Adrenal gland (tissue), 12 donors: Measurements from ENCODE around the gene TIMM17A. TPM values are rescaled to one million over a fixed set of nuclear protein-coding genes. Genes with fewer than 3 reads are reported as not detected.

Experiments
- DNase-seq, 7 donors: peaks; one replicate each; pipeline ENCODE4 v3.0.0-alpha.2; 2019 to 2020
- H3K27ac ChIP-seq, 5 donors: fragments of 200-600 bp; sonication (generic) in 4 of 5; 1 replicate in 3 of 5; 2 replicates in 2 of 5; pipeline versions ENCODE4 v1.5.1 to v1.8.0; 2016 to 2020; ENCODE audit warnings: mild to moderate bottlenecking in 1 of 5
- H3K27me3 ChIP-seq: fragments of 200-600 bp; 2 replicates; pipeline ENCODE4 v1.8.0; 2021
- H3K36me3 ChIP-seq, 2 donors: fragments of 200-600 bp; replicated peaks in 1 of 2; 1 replicate in 1 of 2; 2 replicates in 1 of 2; pipeline versions ENCODE4 v1.5.1 to v1.8.0; 2018 to 2022
- H3K4me1 ChIP-seq, 2 donors: fragments of 200-600 bp; replicated peaks in 1 of 2; 1 replicate in 1 of 2; 2 replicates in 1 of 2; pipeline versions ENCODE4 v1.5.1 to v1.8.0; 2018 to 2021
- H3K4me3 ChIP-seq, 4 donors: fragments of 200-600 bp; sonication (generic) in 3 of 4; one replicate each; pipeline ENCODE4 v1.5.1; 2016 to 2018
- H3K9me3 ChIP-seq, 3 donors: fragments of 200-600 bp; sonication (generic) in 1 of 3; replicated peaks in 1 of 3; 1 replicate in 2 of 3; 2 replicates in 1 of 3; pipeline versions ENCODE4 v1.5.1 to v1.8.0; 2016 to 2021
- CTCF ChIP-seq, 6 experiments: fragments of 450-650 bp in 4 of 6; fragments of 200-600 bp in 2 of 6; sonication (generic) in 1 of 6; IDR thresholded peaks; 1 replicate in 5 of 6; 2 replicates in 1 of 6; pipeline versions ENCODE4 v1.5.1 to v1.8.0; 2016 to 2021; ENCODE audit warnings: antibody characterized with exemption in 6 of 6, mild to moderate bottlenecking in 2 of 6, moderate library complexity in 1 of 6
- POLR2A ChIP-seq, 2 donors: fragments of 450-650 bp; IDR thresholded peaks; one replicate each; pipeline ENCODE4 v1.6.1; 2017; ENCODE audit warnings: antibody characterized with exemption in 2 of 2, mild to moderate bottlenecking in 2 of 2, moderate library complexity in 1 of 2
- WGBS, 4 donors: extraction: QIAGEN DNeasy Blood & Tissue Kit in 2 of 4; methylation state at CpG; one replicate each; pipeline versions ENCODE4 v1.1.5 to v1.1.7; 2013 to 2017; 5-methylcytosine and 5-hydroxymethylcytosine counted together
- intact Hi-C, 2 donors: fragments of 100-400 bp; cut with DNase I; formaldehyde crosslinking; loops; one replicate each; pipeline versions ENCODE4 v1.14.1 to v1.15.0; 2022 to 2023
- polyA plus RNA-seq, 3 donors: library from polyadenylated mRNA; stranded (reverse); fragments of 200-250 nt in 2 of 3; fragments of 350-450 nt in 1 of 3; fragmentation: Illumina TruSeq in 1 of 3; extraction: RNeasy Lipid Tissue Mini Kit (QIAGEN cat#74804) in 1 of 3; gene quantifications; one replicate each; pipeline ENCODE4 v1.2.3, GENCODE V29; 2013 to 2014
- total RNA-seq, 9 donors: library from RNA; depleted of rRNA in 4 of 9; stranded (reverse); fragments of >200 nt in 4 of 9; fragments of 120-200 nt in 1 of 9; fragmentation: NEBNext Ultra II Directional in 1 of 9; extraction: Animal tissue kit (Norgen Biotek cat#: 25700) in 1 of 9; gene quantifications; one replicate each; pipeline versions ENCODE4 v1.1.0 to v1.2.4, GENCODE V29; 2013 to 2023
- donor health status: healthy with polysubstance abuse.
- donor health status: Bipolar disorder and iron deficiency.
- donor health status: DM: yes; HTN: yes; CAD: no.
- donor health status: DM: no; HTN: no; CAD: no.
- donor health status: DM: no; HTN: no; CAD: no.
- donor health status: DM: yes; HTN: yes; CAD: no.

TIMM17A gene
- total and polyA plus RNA-seq, 12 donors: 26.3 to 178 (median 47.6) TPM

GRCh38 chr1:201925981-201926645, 29.2 kb upstream of the TIMM17A start:
- Histone ChIP-seq H3K27ac (peak overlapping the region in 2 of 5 donors; percentile 0 to 44), H3K27me3 (no peaks in the 10 kb centered on the region), H3K4me1 (peaks cover 11 to 22% of the 10 kb centered on the region in 2 donors), H3K36me3 (no peaks in the 10 kb centered on the region), H3K4me3 (no peak overlapping the region), H3K9me3 (no peaks in the 10 kb centered on the region)
- WGBS, 4 donors: 69 to 77% (median 76%) methylated on average over 5 of the region's 5 CpGs
- intact Hi-C loops: no loop called here
- TF ChIP-seq POLR2A (IDR thresholded peaks at IDR 0.05): no peak
- TF ChIP-seq CTCF (IDR thresholded peaks at IDR 0.05): no peak
- DNase-seq: no peak

- Histone ChIP-seq H3K9me3 (no peaks in the 10 kb centered on the region), H3K27ac (no peak overlapping the region), H3K4me3 (no peak overlapping the region), H3K27me3 (no peaks in the 10 kb centered on the region), H3K4me1 (peaks cover 11 to 22% of the 10 kb centered on the region in 2 donors), H3K36me3 (no peaks in the 10 kb centered on the region)
- no peak for TF ChIP-seq CTCF (IDR thresholded peaks at IDR 0.05)
- no peak for TF ChIP-seq POLR2A (IDR thresholded peaks at IDR 0.05)
- intact Hi-C loops: no loop called here
- DNase-seq: no peak
- 94 to 100% (median 97%) methylated on average over 2 to 3 of the region's 3 CpGs for WGBS, 4 donors
Observed at GRCh38 chr1:201928266-201928665, 27.0 kb upstream of the TIMM17A start.

DNA sequence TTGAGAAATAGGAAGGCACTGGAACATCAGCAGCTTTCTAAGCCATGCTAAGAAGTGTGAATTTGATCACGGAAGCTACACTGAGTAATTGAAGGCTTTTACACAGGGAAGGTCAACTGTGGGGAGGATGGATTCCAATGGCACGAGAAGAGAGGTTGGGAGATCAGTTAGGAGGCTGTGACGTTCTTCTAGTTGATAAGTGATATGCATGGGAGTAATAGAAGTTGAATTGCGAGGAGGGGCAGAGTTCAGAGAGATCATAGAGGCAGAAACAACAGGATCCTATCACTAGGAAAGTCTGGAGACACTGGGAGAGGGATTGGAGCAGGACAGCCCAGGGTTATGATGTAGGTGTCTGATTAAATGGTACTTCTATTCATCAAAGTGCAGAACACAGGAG, 25.2 kb upstream of the TIMM17A start:
- Histone ChIP-seq H3K36me3 (no peaks in the 10 kb centered on the region), H3K4me1 (peaks cover 11 to 22% of the 10 kb centered on the region in 2 donors), H3K27me3 (no peaks in the 10 kb centered on the region), H3K9me3 (no peaks in the 10 kb centered on the region), H3K4me3 (no peak overlapping the region), H3K27ac (peak overlapping the region in 1 of 5 donors; percentile 23)
- 72 to 81% (median 75%) methylated on average over 4 of the region's 4 CpGs for WGBS, 4 donors
- intact Hi-C loops: no loop called here
- DNase-seq: no peak
- TF ChIP-seq POLR2A (IDR thresholded peaks at IDR 0.05) (no peak), CTCF (IDR thresholded peaks at IDR 0.05) (no peak)

DNA sequence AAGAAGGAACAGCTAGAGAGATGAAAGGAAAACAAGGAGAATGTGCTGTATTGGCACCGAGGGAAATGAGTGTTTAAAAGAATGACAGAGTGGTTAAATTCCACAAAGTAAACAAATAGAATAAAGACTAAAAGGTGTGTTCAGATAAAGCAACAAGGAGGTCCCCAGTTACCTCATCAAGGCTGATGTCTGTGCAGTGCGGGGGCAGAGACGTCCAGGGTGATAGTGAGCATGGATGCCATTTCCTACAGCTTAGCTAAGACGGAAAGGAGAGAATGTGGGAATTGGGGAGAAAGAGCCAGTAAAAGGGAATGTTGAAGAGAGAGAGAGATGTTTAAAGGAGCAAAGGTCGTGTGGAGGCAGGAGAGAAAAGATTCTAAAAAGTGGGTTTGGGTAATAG, 24.5 kb upstream of the TIMM17A start:
- 82 to 87% (median 84%) methylated on average over 5 of the region's 5 CpGs for WGBS, 4 donors
- Histone ChIP-seq H3K36me3 (no peaks in the 10 kb centered on the region), H3K27ac (no peak overlapping the region), H3K4me1 (peaks cover 11 to 16% of the 10 kb centered on the region in 2 donors), H3K4me3 (no peak overlapping the region), H3K9me3 (no peaks in the 10 kb centered on the region), H3K27me3 (no peaks in the 10 kb centered on the region)
- no peak for DNase-seq
- intact Hi-C loops: no loop called here
- TF ChIP-seq POLR2A (IDR thresholded peaks at IDR 0.05) (no peak), CTCF (IDR thresholded peaks at IDR 0.05) (no peak)
